Neural crest cell (in vitro differentiated cells): ENCODE measurements around the gene ABCC8. TPM values are rescaled to one million over a fixed set of nuclear protein-coding genes. Genes with fewer than 3 reads are reported as not detected.

Experiments
- DNase-seq: peaks from one replicate; pipeline ENCODE4 v3.0.0; 2021; ENCODE audit warnings: low read depth, mixed read lengths, low spot score
- H3K27ac Mint-ChIP-seq: one replicate; pipeline ENCODE4 v1.8.0; 2021; ENCODE audit warnings: mild to moderate bottlenecking, mixed read lengths; ENCODE audit not compliant: unreplicated experiment
- H3K27me3 Mint-ChIP-seq: 2 replicates; pipeline ENCODE4 v1.8.0; 2021; ENCODE audit warnings: low read depth, mild to moderate bottlenecking, mixed read lengths
- H3K36me3 Mint-ChIP-seq: 2 replicates; pipeline ENCODE4 v1.8.0; 2021; ENCODE audit warnings: low read depth, mild to moderate bottlenecking, mixed read lengths
- H3K4me1 Mint-ChIP-seq: 2 replicates; pipeline ENCODE4 v1.8.0; 2021; ENCODE audit warnings: mixed read lengths
- H3K4me3 Mint-ChIP-seq: one replicate; pipeline ENCODE4 v1.8.0; 2021; ENCODE audit warnings: mild to moderate bottlenecking, mixed read lengths
- H3K9me3 Mint-ChIP-seq: 2 replicates; pipeline ENCODE4 v1.8.0; 2021; ENCODE audit warnings: mixed read lengths
- total RNA-seq: library from RNA; stranded (reverse); gene quantifications from 2 replicates; pipeline ENCODE4 v1.2.1, GENCODE V29; 2021
- TF ChIP-seq, protein P1 (sequence below): fragments of 200-600 bp; sonication (generic); conservative IDR thresholded peaks from 2 replicates; pipeline ENCODE4 v1.5.0; 2021; ENCODE audit warnings: antibody characterized with exemption, mild to moderate bottlenecking

The ABCC8 gene
- total RNA-seq, 1 donor from 2014 or later: 6.1 TPM

DNA sequence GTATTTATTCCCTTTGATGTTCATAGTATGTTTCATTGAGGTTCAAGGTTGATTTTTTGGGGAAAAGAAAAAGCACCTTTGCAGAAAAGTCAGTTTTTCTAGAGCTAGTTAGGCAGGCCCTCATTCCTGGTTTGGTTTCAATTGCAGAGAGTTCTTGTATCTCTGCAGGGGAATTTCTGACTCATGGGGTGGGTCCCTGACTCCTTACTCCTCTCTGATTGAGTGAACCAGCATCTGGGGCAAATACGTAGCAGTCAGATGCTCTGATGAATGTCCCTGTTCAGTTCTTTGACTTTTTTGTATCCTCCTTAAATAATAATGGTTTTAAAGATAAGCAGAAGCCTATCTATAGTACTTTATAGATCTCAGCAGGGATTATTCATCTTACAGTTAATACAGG lies 132.7 kb downstream of the ABCC8 start:
- DNase-seq: no peak
- H3K9me3 Mint-ChIP-seq: no peaks in the 10 kb centered on the region
- TF ChIP-seq, protein P1, sequence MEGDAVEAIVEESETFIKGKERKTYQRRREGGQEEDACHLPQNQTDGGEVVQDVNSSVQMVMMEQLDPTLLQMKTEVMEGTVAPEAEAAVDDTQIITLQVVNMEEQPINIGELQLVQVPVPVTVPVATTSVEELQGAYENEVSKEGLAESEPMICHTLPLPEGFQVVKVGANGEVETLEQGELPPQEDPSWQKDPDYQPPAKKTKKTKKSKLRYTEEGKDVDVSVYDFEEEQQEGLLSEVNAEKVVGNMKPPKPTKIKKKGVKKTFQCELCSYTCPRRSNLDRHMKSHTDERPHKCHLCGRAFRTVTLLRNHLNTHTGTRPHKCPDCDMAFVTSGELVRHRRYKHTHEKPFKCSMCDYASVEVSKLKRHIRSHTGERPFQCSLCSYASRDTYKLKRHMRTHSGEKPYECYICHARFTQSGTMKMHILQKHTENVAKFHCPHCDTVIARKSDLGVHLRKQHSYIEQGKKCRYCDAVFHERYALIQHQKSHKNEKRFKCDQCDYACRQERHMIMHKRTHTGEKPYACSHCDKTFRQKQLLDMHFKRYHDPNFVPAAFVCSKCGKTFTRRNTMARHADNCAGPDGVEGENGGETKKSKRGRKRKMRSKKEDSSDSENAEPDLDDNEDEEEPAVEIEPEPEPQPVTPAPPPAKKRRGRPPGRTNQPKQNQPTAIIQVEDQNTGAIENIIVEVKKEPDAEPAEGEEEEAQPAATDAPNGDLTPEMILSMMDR: no peak
- H3K27ac Mint-ChIP-seq: no peak overlapping the region
- peaks cover 4% of the 10 kb centered on the region for H3K36me3 Mint-ChIP-seq
- H3K4me3 Mint-ChIP-seq: no peak overlapping the region
- H3K4me1 Mint-ChIP-seq: no peaks in the 10 kb centered on the region
- no peaks in the 10 kb centered on the region for H3K27me3 Mint-ChIP-seq

DNA sequence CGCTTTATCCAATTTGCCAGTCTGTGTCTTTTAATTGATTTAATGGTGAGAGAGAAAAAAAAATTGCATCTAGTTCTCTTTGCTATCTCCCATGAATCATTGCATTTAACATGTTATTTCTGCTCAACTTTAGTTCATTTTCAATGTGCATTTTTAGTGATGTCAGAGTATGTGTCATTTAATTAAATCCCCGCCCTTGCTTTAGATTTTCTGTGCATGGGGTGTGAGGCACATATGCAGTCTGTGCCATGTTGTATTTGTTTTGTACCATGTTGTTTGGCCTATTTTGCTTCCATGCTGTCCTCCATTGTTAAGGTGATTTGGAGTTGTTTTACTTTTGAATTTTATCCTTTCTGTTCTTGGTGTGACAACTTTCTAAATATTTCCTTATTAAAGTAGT lies 133.4 kb downstream of the ABCC8 start:
- Mint-ChIP-seq H3K27ac (no peak overlapping the region), H3K27me3 (no peaks in the 10 kb centered on the region), H3K9me3 (no peaks in the 10 kb centered on the region), H3K4me3 (no peak overlapping the region), H3K36me3 (peaks cover 4% of the 10 kb centered on the region), H3K4me1 (no peaks in the 10 kb centered on the region)
- TF ChIP-seq, protein P1: no peak
- no peak for DNase-seq

Other genes starting within 250 kb of the ABCC8 start
- 58.6 and 59.3 TPM in 2 replicates for gene NUCB2, start 200.1 kb downstream of the ABCC8 start, total RNA-seq
- 18.8 and 20.9 TPM in 2 replicates for gene NCR3LG1, start 125.0 kb downstream of the ABCC8 start, total RNA-seq
- gene KCNJ11, start 88.2 kb downstream of the ABCC8 start, total RNA-seq: 2.3 TPM in 2 replicates
- gene USH1C, start 67.6 kb upstream of the ABCC8 start, total RNA-seq: not detected in 2 replicates
- not detected in 2 replicates for gene OTOG, start 70.4 kb upstream of the ABCC8 start, total RNA-seq
- not detected in 2 replicates for gene MYOD1, start 242.7 kb upstream of the ABCC8 start, total RNA-seq